Omental fat pad (tissue), 4 donors: Measurements from ENCODE around the gene BRD9. TPM values are rescaled to one million over a fixed set of nuclear protein-coding genes. Genes with fewer than 3 reads are reported as not detected.

ENCODE experiments used
- ATAC-seq: fragments of 150-250 bp; one replicate; pipeline ENCODE4 v1.9.1; 2016; ENCODE audit warnings: mild to moderate bottlenecking, moderate library complexity; ENCODE audit not compliant: low FRiP score
- DNase-seq: peaks from one replicate; pipeline ENCODE4 v3.0.0-alpha.2; 2019; ENCODE audit warnings: low spot score
- total RNA-seq, 4 donors: library from RNA; depleted of rRNA; stranded (reverse); fragments of >200 nt; gene quantifications; one replicate each; pipeline ENCODE4 v1.1.0, GENCODE V29; 2016
- TF ChIP-seq, protein P1 (sequence below), 3 donors: fragments of 450-650 bp; IDR thresholded peaks; one replicate each; pipeline ENCODE4 v1.5.1; 2016 to 2017; ENCODE audit warnings: antibody characterized with exemption in 3 of 3, mild to moderate bottlenecking in 3 of 3, moderate library complexity in 2 of 3

The BRD9 gene
- total RNA-seq, 4 donors from 2014 or later: 24.0 to 53.2 (median 36.7) TPM

DNA sequence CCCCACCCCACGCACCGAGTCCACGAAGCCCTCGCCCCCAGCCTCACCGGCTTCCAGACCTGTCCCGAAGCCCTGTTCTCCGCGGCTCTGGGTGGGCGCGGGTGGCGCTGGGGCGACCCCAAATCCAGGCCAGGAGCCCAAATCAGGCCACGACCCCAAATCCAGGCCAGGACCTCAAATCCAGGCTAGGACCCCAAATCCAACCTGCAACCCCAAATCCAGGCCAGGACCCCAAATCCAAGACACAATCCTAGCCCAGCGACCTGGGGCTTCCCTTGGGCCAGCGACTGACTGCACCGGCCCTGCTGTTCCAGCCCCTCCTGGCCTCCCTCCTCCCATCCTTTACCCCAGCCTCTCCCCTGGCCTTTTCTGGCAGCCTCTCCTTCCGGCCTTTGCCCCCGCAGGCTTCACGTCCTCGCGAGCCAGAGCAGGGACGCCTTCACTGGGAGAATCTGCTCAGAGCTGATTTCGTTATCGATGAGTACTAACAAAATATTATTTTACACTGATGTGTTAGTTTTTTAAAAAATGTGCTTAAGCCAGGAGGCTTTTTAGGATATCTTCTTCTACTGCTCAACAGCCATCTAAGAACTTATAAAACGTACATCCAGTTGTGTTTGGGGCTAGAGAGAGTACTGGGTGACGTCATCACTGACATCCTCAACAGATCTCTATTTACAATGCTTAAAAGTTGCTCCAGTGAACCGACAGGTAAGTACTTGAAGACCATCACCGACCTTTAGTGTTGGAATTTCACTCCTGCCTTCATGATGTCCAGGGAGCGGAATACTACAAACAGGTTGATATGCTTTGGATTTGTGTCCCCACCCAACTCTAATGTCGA, 34.8 kb upstream of the BRD9 start:
- DNase-seq: no peak
- no peak for ATAC-seq

DNA sequence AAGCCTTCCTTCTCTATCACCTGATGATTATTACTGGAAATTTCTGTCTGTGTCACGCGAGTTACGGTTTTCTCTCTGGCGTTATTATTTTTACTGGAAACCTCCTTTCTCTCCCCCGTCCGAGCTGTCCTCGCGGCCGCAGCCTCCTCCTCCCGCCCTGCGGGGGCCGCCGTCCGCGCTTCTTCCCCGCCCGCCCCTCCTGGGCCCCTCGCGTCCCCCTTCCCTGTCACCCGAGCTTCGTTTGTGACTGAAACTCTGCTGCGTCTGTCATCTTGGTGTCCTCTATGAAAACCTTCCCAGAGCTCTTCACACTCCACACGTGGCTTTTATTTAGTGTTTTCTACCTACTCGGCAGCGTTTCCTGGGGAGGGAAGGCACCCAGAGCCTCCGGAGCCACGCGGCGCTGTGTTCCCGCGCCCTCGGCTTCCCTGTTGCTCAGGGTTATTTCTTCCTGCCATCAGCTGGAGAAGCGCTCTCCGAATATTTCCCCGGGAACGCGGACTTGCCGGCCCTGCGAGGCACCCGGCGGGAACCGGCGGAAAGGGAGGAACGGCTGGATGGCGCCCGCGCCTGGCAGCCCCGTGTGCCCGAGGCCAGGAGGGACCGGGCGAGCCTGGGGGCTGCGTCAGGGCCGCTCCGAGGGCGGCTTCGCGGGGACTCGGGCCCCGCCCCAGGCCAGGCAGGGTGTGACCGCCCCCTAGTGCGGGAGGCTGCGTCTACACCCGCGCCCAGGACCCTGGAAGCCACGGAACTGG, 34.0 kb upstream of the BRD9 start:
- TF ChIP-seq, protein P1, sequence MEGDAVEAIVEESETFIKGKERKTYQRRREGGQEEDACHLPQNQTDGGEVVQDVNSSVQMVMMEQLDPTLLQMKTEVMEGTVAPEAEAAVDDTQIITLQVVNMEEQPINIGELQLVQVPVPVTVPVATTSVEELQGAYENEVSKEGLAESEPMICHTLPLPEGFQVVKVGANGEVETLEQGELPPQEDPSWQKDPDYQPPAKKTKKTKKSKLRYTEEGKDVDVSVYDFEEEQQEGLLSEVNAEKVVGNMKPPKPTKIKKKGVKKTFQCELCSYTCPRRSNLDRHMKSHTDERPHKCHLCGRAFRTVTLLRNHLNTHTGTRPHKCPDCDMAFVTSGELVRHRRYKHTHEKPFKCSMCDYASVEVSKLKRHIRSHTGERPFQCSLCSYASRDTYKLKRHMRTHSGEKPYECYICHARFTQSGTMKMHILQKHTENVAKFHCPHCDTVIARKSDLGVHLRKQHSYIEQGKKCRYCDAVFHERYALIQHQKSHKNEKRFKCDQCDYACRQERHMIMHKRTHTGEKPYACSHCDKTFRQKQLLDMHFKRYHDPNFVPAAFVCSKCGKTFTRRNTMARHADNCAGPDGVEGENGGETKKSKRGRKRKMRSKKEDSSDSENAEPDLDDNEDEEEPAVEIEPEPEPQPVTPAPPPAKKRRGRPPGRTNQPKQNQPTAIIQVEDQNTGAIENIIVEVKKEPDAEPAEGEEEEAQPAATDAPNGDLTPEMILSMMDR (IDR thresholded peaks at IDR 0.05): no peak
- no peak for DNase-seq
- ATAC-seq: peak; percentile 65

More for the DNA sequence above, 34.8 kb upstream of the BRD9 start:
- TF ChIP-seq, protein P1 (IDR thresholded peaks at IDR 0.05): no peak

DNA sequence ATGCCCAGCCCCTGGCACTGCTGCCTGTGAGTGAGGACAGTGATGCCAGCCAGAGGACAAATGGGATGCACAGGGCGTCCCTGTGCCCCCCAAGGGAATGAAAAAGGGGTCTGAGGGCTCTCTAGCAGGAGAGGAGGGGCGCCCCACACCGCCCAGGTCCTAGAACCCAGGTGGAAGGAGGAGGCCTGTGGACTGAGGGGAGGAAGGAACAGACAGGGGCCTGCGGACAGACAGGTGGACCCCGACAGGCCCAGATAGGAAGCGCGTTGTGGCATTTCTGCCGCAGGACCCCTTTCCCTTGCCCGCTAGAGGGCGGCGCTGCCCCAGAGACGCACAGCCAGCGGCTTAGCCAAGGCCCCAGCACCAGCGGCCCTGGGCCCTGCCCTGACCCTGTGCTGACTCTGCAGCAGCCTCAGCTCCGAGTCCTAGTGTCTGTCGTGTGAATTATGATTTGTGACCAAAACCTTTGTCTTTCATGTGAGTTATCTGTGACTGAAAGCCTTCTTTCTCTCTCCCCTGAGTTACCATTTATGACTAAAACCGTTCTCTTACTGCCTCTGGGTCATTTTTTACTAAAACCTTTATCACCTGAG, 30.8 kb upstream of the BRD9 start:
- peak; percentile 87 for ATAC-seq
- peak; percentile 67 for DNase-seq
- TF ChIP-seq, protein P1 (IDR thresholded peaks at IDR 0.05): peak in 1 of 3 donors; percentile 47

DNA sequence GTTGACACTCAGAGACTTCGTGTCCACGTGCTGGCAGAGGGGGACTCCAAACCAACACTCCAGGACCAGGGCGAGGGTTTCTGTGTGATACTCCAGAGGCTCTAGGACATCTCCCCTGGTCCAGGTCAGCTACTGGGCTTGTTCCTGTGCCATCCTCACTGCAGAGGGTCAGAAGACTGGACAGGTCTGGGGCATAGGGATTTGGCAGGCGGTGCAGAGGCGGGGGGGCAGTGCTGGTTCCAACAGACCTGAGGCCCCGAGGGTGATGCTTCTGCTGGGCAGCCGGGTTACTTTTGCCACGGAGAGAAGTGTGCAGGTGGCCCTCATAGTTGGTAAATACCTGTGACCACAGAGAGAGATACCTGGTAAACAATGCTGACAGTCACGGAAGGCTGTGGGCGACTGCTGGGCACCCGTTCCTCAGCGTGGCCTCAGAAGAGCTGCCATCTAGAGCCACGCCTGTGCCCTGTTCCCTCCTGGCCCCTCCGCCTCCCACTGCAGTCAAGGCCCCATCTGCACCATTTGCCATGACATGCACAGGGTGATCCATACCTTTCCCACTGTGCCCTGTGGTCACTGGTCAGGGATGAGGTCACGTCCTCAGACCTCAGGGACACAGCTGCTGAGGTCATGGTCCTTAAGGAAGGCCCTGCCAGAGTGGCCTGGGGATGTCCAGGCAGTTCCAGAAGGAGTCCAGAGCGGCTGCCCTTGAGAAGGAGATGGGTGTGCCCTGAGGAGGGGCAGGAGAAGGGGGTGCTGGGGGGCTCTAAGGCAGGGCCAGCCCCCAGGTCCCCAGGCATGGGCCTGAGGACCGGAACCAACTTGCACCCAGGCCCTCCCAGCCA, 30.1 kb upstream of the BRD9 start:
- TF ChIP-seq, protein P1 (IDR thresholded peaks at IDR 0.05): no peak
- ATAC-seq (no peak), DNase-seq (no peak)

DNA sequence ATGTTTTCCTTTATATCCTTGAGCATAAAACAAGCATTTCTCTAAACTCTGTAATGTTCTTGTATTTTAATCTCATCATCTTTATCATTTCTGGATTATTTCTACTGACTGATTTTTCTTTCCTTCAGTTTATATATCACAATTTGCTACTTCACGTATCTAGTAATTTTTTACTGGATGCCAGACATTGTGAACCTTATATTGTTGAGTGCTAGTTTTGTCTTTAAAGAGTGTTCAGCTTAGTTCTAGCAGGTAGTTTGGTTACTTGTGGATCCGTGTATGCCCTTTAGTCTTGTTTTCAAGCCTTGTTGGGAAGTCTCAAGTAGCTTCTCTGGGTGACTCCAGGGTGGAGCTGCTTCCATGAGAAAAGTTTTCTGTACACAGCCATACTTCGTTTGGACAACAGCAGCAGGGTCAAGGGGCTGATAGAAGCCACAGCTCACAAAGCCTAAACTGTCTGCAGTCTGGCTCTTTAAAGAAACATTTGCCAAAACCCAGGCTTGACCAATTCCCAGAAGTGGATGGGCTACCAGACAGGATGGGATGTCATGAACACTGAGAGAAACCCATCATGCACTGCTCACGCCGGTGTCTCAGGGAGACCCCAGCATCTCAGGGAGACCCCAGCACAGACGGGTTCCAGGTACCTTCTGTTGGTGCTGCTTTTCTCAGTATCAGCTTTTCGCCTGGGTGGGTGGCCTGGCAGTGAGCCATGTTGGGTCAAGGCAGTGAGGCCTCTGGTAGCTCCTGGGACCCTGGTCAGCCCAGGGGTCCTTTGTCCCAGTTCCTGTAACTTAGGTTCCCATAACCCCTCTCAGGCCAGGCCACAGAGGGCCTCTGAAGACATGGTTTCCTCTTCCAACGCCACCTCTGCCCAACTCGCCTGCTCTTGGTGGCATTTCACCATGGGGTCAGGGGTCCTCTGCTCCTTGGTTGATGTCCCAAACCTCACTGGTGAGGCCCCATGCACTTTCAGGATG, 29.1 kb upstream of the BRD9 start:
- ATAC-seq: no peak
- TF ChIP-seq, protein P1 (IDR thresholded peaks at IDR 0.05): no peak
- DNase-seq: no peak
